Activated B cell treated with CpG ODN at 0.5 μM for 24 hours (primary cell): ENCODE measurements around the gene ASB15. TPM values are rescaled to one million over a fixed set of nuclear protein-coding genes. Genes with fewer than 3 reads are reported as not detected.
A peak's percentile ranks its signal among the peaks of the same experiment; 100 is the strongest.

Source experiments
- ATAC-seq: fragments of 200-7000 bp; cut with Tn5 transposase; one replicate; pipeline ENCODE4 v1.10.0; 2021; ENCODE audit warnings: low read depth, mild to moderate bottlenecking, moderate library complexity
- CTCF ChIA-PET: fragments of 350-600 bp; sonication (Branson Sonifier 250); formaldehyde crosslinking; loops from one replicate; lab custom pipeline; 2021; ENCODE audit warnings: antibody characterized with exemption; lab: Charles Lee
- POLR2A ChIA-PET: fragments of 350-600 bp; sonication (Branson Sonifier 250); formaldehyde crosslinking; loops from one replicate; lab custom pipeline; 2021; ENCODE audit warnings: antibody characterized with exemption; lab: Charles Lee
- DNase-seq: peaks from one replicate; pipeline ENCODE4 v3.0.0; 2022
- H3K27ac Mint-ChIP-seq: one replicate; pipeline ENCODE4 v1.8.0; 2020; ENCODE audit warnings: mixed read lengths
- H3K27me3 Mint-ChIP-seq: one replicate; pipeline ENCODE4 v1.8.0; 2021; ENCODE audit warnings: mixed read lengths
- H3K36me3 Mint-ChIP-seq: one replicate; pipeline ENCODE4 v1.8.0; 2021; ENCODE audit warnings: low read depth, mixed read lengths
- H3K4me1 Mint-ChIP-seq: one replicate; pipeline ENCODE4 v1.8.0; 2021; ENCODE audit warnings: mixed read lengths
- H3K4me3 Mint-ChIP-seq: one replicate; pipeline ENCODE4 v1.8.0; 2020; ENCODE audit warnings: mild to moderate bottlenecking, mixed read lengths
- H3K9me3 Mint-ChIP-seq: one replicate; pipeline ENCODE4 v1.8.0; 2020; ENCODE audit warnings: mixed read lengths
- intact Hi-C: fragments of 100-400 bp; cut with micrococcal nuclease; formaldehyde crosslinking; loops from one replicate; pipeline ENCODE4 v1.15.1; 2024
- total RNA-seq: library from RNA; stranded (reverse); gene quantifications from 2 replicates; pipeline ENCODE4 v1.2.3, GENCODE V29; 2022
- TF ChIP-seq, protein P1 (sequence below): fragments of 200-600 bp; IDR thresholded peaks from one replicate; pipeline ENCODE4 v1.8.0; 2022; ENCODE audit warnings: antibody characterized with exemption, mild to moderate bottlenecking

ASB15 gene
- total RNA-seq, 1 donor from 2014 or later = not detected

GRCh38 chr7:123569352-123570010 is 32.1 kb upstream of the ASB15 start:
- peaks cover 3% of the 10 kb centered on the region for H3K27me3 Mint-ChIP-seq
- ATAC-seq = peak; percentile 21
- H3K4me1 Mint-ChIP-seq = peaks cover 6% of the 10 kb centered on the region
- ChIA-PET CTCF (no interaction called here), POLR2A (no interaction called here)
- H3K4me3 Mint-ChIP-seq = no peak overlapping the region
- no peak for DNase-seq
- TF ChIP-seq, protein P1, sequence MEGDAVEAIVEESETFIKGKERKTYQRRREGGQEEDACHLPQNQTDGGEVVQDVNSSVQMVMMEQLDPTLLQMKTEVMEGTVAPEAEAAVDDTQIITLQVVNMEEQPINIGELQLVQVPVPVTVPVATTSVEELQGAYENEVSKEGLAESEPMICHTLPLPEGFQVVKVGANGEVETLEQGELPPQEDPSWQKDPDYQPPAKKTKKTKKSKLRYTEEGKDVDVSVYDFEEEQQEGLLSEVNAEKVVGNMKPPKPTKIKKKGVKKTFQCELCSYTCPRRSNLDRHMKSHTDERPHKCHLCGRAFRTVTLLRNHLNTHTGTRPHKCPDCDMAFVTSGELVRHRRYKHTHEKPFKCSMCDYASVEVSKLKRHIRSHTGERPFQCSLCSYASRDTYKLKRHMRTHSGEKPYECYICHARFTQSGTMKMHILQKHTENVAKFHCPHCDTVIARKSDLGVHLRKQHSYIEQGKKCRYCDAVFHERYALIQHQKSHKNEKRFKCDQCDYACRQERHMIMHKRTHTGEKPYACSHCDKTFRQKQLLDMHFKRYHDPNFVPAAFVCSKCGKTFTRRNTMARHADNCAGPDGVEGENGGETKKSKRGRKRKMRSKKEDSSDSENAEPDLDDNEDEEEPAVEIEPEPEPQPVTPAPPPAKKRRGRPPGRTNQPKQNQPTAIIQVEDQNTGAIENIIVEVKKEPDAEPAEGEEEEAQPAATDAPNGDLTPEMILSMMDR = no peak
- H3K27ac Mint-ChIP-seq = no peak overlapping the region
- H3K9me3 Mint-ChIP-seq = no peaks in the 10 kb centered on the region
- no peaks in the 10 kb centered on the region for H3K36me3 Mint-ChIP-seq
- intact Hi-C loops = no loop called here

DNA sequence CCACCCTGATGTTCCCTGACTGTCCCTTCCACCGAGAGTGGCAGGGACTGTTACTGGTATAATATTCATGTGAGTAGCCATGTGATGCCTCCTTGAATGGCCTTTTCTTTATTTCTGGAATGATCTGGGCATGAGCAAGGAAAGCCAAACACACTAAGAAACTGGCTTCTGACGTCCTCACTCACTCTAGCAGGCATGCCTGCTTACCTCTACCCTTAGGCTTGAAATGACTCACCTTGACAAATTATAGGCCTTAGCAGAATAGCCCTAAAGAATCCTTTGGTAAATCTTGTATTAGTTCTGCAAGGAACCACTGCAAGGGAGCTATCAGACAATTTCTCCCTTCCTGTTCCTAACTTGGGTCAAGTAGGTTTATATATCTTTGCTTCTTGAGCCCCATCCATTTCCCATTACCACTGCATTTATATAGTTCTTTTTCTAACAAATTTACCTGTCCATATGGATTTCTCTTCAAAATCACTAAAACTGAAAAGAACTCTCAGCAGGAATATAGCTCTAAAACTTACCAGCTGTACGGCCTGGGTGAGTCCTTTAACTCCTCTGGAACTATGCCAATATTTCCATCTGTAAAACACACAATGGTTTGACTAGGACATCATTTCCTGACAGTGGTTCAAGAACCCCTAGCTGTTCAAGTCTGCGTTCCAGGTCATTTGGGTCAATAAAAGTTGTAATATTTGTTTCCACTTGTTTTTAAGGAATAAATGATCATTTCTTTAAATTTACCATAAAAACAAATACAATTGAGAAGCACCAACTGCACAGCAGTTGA is 31.0 kb upstream of the ASB15 start:
- Mint-ChIP-seq H3K27me3 (peaks cover 5% of the 10 kb centered on the region), H3K9me3 (no peaks in the 10 kb centered on the region), H3K4me3 (no peak overlapping the region), H3K4me1 (peaks cover 6% of the 10 kb centered on the region), H3K36me3 (no peaks in the 10 kb centered on the region), H3K27ac (no peak overlapping the region)
- ChIA-PET CTCF (no interaction called here), POLR2A (no interaction called here)
- TF ChIP-seq, protein P1 = no peak
- no peak for ATAC-seq
- DNase-seq = no peak
- intact Hi-C loops = no loop called here

DNA sequence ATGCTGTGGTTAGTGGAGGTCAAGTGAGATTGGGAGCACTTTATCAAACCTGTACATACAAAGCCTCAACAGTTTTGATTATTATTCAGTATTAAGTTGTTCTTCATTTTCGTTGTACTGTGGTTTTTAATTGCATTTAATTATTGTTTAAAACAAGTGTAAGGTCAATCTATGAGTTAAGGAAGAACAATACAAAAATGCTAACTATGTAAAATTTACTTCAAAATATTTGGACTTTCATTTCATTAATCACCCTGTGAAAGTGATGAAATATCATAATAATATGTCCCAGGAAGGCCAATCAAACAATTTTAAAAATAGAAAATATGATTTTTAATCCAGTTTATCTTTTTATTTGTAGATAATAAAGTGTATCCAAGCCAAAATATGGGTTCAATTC is 30.4 kb upstream of the ASB15 start:
- POLR2A ChIA-PET = no interaction called here
- no peak overlapping the region for H3K27ac Mint-ChIP-seq
- intact Hi-C loops = no loop called here
- no peak overlapping the region for H3K4me3 Mint-ChIP-seq
- ATAC-seq (no peak), DNase-seq (no peak)
- H3K36me3 Mint-ChIP-seq = no peaks in the 10 kb centered on the region
- no peaks in the 10 kb centered on the region for H3K9me3 Mint-ChIP-seq
- CTCF ChIA-PET = no interaction called here
- peaks cover 6% of the 10 kb centered on the region for H3K4me1 Mint-ChIP-seq
- TF ChIP-seq, protein P1 = no peak
- peaks cover 5% of the 10 kb centered on the region for H3K27me3 Mint-ChIP-seq

DNA sequence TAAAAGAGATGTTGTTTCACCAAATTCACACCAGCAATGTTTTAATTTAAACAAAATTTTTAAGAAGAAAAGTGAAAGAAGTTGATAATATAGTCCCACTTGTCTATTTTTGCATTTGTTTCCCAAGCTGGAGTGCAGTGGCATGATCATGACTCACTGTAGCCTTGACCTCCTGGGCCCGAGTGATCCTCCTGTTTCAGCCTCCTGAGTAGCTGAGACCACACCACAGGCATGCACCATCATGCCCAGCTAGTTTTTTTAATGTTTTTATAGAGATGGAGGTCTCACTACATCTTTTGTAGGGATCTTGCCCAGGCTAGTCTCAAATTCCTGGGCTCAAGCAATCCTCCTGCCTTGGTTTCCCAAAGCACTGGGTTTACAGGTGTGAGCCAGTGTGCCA is 29.9 kb upstream of the ASB15 start:
- intact Hi-C loops = no loop called here
- Mint-ChIP-seq H3K36me3 (no peaks in the 10 kb centered on the region), H3K9me3 (no peaks in the 10 kb centered on the region), H3K4me1 (peaks cover 6% of the 10 kb centered on the region), H3K27me3 (peaks cover 5% of the 10 kb centered on the region), H3K4me3 (no peak overlapping the region), H3K27ac (no peak overlapping the region)
- CTCF ChIA-PET = no interaction called here
- TF ChIP-seq, protein P1 = no peak
- POLR2A ChIA-PET = no interaction called here
- DNase-seq (no peak), ATAC-seq (no peak)

- peaks cover 6% of the 10 kb centered on the region for H3K4me1 Mint-ChIP-seq
- ChIA-PET POLR2A (no interaction called here), CTCF (interaction anchor here (0.7 kb wide), 1 partner anchor 40 kb away, joined by 3 read pairs; no protein-coding TSS in a partner anchor)
- DNase-seq (no peak), ATAC-seq (no peak)
- no peaks in the 10 kb centered on the region for H3K9me3 Mint-ChIP-seq
- intact Hi-C loops = no loop called here
- no peaks in the 10 kb centered on the region for H3K36me3 Mint-ChIP-seq
- no peak overlapping the region for H3K4me3 Mint-ChIP-seq
- peaks cover 7% of the 10 kb centered on the region for H3K27me3 Mint-ChIP-seq
- TF ChIP-seq, protein P1 = no peak
- no peak overlapping the region for H3K27ac Mint-ChIP-seq
Measured at GRCh38 chr7:123573341-123573740, 28.3 kb upstream of the ASB15 start.
